ENCODE results near the gene IFNA21.
"Not testable (repeated sequence)": the region's sequence is repeated elsewhere in the genome, so short reads cannot be mapped to it uniquely, and the experiment has no call there.

Gene IFNA21

DNA sequence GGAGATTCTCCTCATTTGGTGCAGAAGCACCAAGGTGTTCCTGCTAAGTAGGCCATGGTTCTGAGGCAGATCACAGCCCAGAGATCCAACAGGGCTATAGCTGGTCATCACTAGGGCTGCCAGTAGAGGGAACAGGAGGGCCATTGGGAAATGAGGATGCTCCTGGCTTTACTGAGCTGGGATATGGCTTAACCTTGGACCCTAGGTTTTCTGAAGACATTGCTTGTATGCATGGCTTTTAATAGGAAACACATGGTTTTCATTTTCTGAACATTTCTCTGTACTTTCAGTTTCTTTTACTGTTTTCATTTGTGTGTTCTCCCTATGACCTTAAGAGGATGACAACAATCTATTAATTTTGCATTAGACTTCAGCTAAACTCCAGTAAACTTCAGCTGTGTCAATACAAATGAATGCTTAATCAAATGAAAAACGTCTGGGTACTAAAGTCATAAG is 25.0 kb downstream of the IFNA21 start, which contains the start of gene IFNW1:
IFNW1 (minus strand) TSS at position 406 of the 456 bp plus-strand sequence; CDS start at position 144, 262 bp downstream.
- no peak for DNase-seq

DNA sequence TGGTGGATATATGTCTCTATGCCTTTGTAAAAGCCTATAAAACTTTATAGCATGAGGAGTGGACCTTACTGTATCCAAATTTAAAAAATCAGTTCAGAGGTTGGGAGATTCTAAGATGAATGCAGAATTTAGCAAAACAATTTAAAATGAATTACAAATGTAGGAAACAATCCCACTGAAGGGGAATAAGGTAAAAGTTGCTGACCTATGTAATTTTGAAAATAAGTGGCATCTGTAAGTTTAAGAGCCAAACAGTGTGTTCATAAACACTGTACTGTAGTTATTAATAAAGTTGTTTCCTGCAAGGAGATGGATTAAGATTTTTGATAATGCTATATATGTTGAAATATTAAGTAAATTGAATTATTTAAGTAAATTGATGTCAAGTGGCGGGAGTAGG is 29.4 kb downstream of the IFNA21 start:
- DNase-seq: no peak

GRCh38 chr9:21135736-21136135 is 30.7 kb downstream of the IFNA21 start:
- DNase-seq: no peak

- not testable (repeated sequence) for DNase-seq
Measured at GRCh38 chr9:21128186-21128585, 38.3 kb downstream of the IFNA21 start.

GRCh38 chr9:21121595-21122251 is 44.7 kb downstream of the IFNA21 start:
- DNase-seq: no peak

GRCh38 chr9:21121079-21121478 is 45.4 kb downstream of the IFNA21 start:
- no peak for DNase-seq

DNA sequence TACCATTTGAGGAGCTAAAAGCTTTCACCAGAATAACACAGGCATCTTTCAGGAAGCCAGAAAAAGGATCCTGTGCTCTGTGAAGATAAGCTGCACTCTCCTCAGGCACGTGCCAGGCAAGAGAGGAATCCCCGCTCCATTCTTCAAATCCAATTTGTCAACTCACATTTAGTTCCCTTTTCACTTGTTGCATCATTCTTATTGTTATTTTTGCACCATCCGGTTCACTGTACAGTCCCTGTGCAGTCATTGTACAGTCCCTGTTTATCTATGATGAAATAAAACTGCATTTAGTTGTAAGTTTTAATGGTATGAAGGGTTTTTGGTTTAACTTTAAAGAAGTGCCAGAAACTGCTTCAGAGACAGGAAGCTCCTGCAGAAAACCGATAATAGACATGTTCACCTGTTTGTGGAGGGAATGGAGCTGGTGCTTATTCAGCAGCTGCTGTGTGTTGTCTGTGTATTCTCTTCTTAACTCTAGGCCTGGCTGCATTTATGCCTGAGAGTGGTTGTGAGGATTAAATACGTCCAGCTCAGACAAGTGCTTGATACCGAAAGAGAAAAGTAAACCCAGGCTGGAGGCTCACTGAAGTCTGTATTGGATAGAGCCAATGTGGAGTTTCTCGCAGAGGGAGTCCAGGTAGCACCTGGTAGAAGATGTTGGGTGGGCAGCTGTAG is 47.2 kb downstream of the IFNA21 start:
- no peak for DNase-seq
